ENCODE data around the gene INPP5D.

Gene INPP5D

DNA sequence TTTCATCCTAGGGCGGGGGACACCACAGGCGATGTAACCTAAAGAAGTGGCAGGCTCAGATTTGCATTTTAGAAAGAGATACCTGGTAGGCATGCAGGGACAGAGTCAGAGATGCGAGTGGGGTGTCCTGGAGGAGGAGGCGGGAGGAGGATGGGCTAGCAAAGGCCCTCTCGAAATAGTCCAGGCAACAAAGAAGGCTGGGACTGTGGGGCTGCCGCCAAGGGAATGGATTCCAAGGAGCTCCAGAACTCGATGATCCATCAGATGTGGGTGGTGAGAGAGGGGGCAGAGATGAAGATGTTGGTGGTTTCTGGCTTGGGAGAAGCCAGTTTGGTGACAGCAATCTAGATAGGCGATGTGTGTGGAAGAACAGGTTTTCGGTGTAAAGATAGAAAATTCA lies 12.5 kb upstream of the INPP5D start:
- DNase-seq (ENCODE audit: low read depth in 1 of 2, low spot score in 1 of 2) = no peak
- no peaks in the 10 kb centered on the region for H3K27me3 ChIP-seq (ENCODE audit: insufficient read depth, poor library complexity, severe bottlenecking)
- no peak overlapping the region for H3K4me3 ChIP-seq (replicated peaks; ENCODE audit: insufficient read depth, low read length)
- no peak overlapping the region for H3K27ac ChIP-seq (replicated peaks)
- TF ChIP-seq GABPA (IDR thresholded peaks at IDR 0.05; ENCODE audit: low read depth) (no peak), POLR2AphosphoS5 (IDR thresholded peaks at IDR 0.05; ENCODE audit: low read depth) (no peak), CTCF (IDR thresholded peaks at IDR 0.05; ENCODE audit: insufficient read depth, low read length) (no peak), SPI1 (IDR thresholded peaks at IDR 0.05; ENCODE audit: borderline replicate concordance, low read depth) (no peak)
- TF ChIP-seq, protein P1, sequence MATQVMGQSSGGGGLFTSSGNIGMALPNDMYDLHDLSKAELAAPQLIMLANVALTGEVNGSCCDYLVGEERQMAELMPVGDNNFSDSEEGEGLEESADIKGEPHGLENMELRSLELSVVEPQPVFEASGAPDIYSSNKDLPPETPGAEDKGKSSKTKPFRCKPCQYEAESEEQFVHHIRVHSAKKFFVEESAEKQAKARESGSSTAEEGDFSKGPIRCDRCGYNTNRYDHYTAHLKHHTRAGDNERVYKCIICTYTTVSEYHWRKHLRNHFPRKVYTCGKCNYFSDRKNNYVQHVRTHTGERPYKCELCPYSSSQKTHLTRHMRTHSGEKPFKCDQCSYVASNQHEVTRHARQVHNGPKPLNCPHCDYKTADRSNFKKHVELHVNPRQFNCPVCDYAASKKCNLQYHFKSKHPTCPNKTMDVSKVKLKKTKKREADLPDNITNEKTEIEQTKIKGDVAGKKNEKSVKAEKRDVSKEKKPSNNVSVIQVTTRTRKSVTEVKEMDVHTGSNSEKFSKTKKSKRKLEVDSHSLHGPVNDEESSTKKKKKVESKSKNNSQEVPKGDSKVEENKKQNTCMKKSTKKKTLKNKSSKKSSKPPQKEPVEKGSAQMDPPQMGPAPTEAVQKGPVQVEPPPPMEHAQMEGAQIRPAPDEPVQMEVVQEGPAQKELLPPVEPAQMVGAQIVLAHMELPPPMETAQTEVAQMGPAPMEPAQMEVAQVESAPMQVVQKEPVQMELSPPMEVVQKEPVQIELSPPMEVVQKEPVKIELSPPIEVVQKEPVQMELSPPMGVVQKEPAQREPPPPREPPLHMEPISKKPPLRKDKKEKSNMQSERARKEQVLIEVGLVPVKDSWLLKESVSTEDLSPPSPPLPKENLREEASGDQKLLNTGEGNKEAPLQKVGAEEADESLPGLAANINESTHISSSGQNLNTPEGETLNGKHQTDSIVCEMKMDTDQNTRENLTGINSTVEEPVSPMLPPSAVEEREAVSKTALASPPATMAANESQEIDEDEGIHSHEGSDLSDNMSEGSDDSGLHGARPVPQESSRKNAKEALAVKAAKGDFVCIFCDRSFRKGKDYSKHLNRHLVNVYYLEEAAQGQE (IDR thresholded peaks at IDR 0.05; ENCODE audit: insufficient replicate concordance, low read depth) = no peak

GRCh38 chr2:233048569-233049193 lies 11.5 kb upstream of the INPP5D start:
- H3K27me3 ChIP-seq (ENCODE audit: insufficient read depth, poor library complexity, severe bottlenecking) = no peaks in the 10 kb centered on the region
- no peak for DNase-seq (ENCODE audit: low read depth in 1 of 2, low spot score in 1 of 2)
- no peak overlapping the region for H3K4me3 ChIP-seq (replicated peaks; ENCODE audit: insufficient read depth, low read length)
- H3K27ac ChIP-seq (replicated peaks) = no peak overlapping the region
- TF ChIP-seq SPI1 (IDR thresholded peaks at IDR 0.05; ENCODE audit: borderline replicate concordance, low read depth) (no peak), POLR2AphosphoS5 (IDR thresholded peaks at IDR 0.05; ENCODE audit: low read depth) (no peak), CTCF (IDR thresholded peaks at IDR 0.05; ENCODE audit: insufficient read depth, low read length) (no peak), GABPA (IDR thresholded peaks at IDR 0.05; ENCODE audit: low read depth) (no peak)
- TF ChIP-seq, protein P1 (IDR thresholded peaks at IDR 0.05; ENCODE audit: insufficient replicate concordance, low read depth) = no peak

- Histone ChIP-seq H3K4me3 (replicated peaks; ENCODE audit: insufficient read depth, low read length) (no peak overlapping the region), H3K27me3 (ENCODE audit: insufficient read depth, poor library complexity, severe bottlenecking) (no peaks in the 10 kb centered on the region), H3K27ac (replicated peaks) (no peak overlapping the region)
- DNase-seq (ENCODE audit: low read depth in 1 of 2, low spot score in 1 of 2) = no peak
- TF ChIP-seq SPI1 (IDR thresholded peaks at IDR 0.05; ENCODE audit: borderline replicate concordance, low read depth) (no peak), GABPA (IDR thresholded peaks at IDR 0.05; ENCODE audit: low read depth) (no peak), CTCF (IDR thresholded peaks at IDR 0.05; ENCODE audit: insufficient read depth, low read length) (no peak), POLR2AphosphoS5 (IDR thresholded peaks at IDR 0.05; ENCODE audit: low read depth) (no peak)
- TF ChIP-seq, protein P1 (IDR thresholded peaks at IDR 0.05; ENCODE audit: insufficient replicate concordance, low read depth) = no peak
Measured at GRCh38 chr2:233049194-233049761, 10.9 kb upstream of the INPP5D start.

Measured in HL-60 (cell line).